HFF-Myc (cell line): ENCODE measurements around the gene ZNF407.

Source experiments
- DNase-seq: peaks from one replicate; pipeline ENCODE4 v3.0.0-alpha.2; 2011; ENCODE audit warnings: low read depth; ENCODE audit errors: extremely low read depth
- H3K4me3 ChIP-seq: replicated peaks from 2 replicates; pipeline ENCODE4 v1.5.1; 2011; ENCODE audit warnings: low read depth, mild to moderate bottlenecking, control low read depth, low read length
- CTCF ChIP-seq: IDR thresholded peaks from 2 replicates; pipeline ENCODE4 v1.5.1; 2012; ENCODE audit warnings: mild to moderate bottlenecking, low read depth, low read length, control low read depth; ENCODE audit errors: missing control alignments

Gene ZNF407

GRCh38 chr18:75071484-75071785 lies 473.8 kb downstream of the ZNF407 start:
- no peak overlapping the region for H3K4me3 ChIP-seq
- TF ChIP-seq CTCF, result no peak
- DNase-seq, result no peak

- DNase-seq, result no peak
- TF ChIP-seq CTCF, result no peak
- H3K4me3 ChIP-seq, result no peak overlapping the region
Observed at GRCh38 chr18:75071866-75072671, 474.4 kb downstream of the ZNF407 start.

GRCh38 chr18:75072672-75073371 lies 475.2 kb downstream of the ZNF407 start:
- DNase-seq, result no peak
- no peak overlapping the region for H3K4me3 ChIP-seq
- no peak for TF ChIP-seq CTCF

- H3K4me3 ChIP-seq, result no peak overlapping the region
- TF ChIP-seq CTCF, result no peak
- no peak for DNase-seq
Observed at GRCh38 chr18:75073654-75074053, 476.0 kb downstream of the ZNF407 start.

GRCh38 chr18:75074196-75075015 lies 476.7 kb downstream of the ZNF407 start:
- H3K4me3 ChIP-seq, result no peak overlapping the region
- no peak for TF ChIP-seq CTCF
- no peak for DNase-seq

- no peak for DNase-seq
- no peak overlapping the region for H3K4me3 ChIP-seq
- TF ChIP-seq CTCF, result no peak
Observed at GRCh38 chr18:75075016-75075305, 477.3 kb downstream of the ZNF407 start.
